Retinal pigment epithelial cell (primary cell): Measurements from ENCODE around the gene TRIM9.

Experiments
- DNase-seq: peaks from one replicate; pipeline ENCODE4 v3.0.0-alpha.2; 2010; ENCODE audit warnings: low read depth
- H3K4me3 ChIP-seq: 2 replicates; pipeline ENCODE4 v1.5.1; 2011; ENCODE audit warnings: mild to moderate bottlenecking, low read length, control low read depth, moderate library complexity
- TF ChIP-seq, protein P1 (sequence below): conservative IDR thresholded peaks from 2 replicates; pipeline ENCODE4 v1.5.1; 2011; ENCODE audit warnings: low read depth, low read length, control low read depth, inconsistent platforms

The TRIM9 gene

DNA sequence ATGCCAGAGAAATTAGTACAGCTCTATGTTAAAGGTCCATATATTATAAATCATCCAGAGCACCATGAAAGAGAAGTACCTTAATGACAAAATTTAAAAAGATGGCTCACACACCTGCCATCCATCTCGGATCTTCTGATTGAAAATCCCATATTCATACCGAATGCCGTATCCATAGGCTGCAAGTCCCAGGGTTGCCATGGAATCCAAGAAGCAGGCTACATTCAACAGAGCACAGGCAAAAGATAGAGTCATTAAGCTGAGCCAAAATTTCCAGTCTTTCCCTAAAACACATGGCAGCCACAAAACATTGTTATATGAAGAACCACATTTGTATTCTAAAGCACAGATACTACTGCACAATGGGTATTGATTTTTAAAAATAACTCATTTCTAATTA is 163.3 kb downstream of the TRIM9 start:
- DNase-seq: no peak
- TF ChIP-seq, protein P1, sequence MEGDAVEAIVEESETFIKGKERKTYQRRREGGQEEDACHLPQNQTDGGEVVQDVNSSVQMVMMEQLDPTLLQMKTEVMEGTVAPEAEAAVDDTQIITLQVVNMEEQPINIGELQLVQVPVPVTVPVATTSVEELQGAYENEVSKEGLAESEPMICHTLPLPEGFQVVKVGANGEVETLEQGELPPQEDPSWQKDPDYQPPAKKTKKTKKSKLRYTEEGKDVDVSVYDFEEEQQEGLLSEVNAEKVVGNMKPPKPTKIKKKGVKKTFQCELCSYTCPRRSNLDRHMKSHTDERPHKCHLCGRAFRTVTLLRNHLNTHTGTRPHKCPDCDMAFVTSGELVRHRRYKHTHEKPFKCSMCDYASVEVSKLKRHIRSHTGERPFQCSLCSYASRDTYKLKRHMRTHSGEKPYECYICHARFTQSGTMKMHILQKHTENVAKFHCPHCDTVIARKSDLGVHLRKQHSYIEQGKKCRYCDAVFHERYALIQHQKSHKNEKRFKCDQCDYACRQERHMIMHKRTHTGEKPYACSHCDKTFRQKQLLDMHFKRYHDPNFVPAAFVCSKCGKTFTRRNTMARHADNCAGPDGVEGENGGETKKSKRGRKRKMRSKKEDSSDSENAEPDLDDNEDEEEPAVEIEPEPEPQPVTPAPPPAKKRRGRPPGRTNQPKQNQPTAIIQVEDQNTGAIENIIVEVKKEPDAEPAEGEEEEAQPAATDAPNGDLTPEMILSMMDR: no peak
- H3K4me3 ChIP-seq: no peak overlapping the region

DNA sequence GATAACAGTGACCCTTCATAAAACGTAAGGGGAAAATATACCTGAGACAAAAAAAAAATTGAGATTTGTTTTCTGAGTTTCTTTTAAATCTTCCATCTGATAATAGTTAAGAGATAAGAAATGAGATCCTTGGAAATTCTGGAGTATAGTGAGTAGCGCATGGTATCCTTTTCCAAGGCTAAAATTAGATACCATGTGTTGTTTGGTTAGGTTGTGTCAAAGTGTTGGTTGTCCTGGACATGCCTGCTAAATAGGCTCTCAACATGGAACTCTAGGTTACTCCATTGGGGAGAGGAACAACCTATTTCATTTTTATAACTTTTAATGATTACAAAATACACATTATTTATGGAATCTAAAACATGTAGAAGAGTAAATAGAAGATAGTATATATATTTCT is 165.4 kb downstream of the TRIM9 start:
- DNase-seq: no peak
- no peak overlapping the region for H3K4me3 ChIP-seq
- TF ChIP-seq, protein P1: no peak

DNA sequence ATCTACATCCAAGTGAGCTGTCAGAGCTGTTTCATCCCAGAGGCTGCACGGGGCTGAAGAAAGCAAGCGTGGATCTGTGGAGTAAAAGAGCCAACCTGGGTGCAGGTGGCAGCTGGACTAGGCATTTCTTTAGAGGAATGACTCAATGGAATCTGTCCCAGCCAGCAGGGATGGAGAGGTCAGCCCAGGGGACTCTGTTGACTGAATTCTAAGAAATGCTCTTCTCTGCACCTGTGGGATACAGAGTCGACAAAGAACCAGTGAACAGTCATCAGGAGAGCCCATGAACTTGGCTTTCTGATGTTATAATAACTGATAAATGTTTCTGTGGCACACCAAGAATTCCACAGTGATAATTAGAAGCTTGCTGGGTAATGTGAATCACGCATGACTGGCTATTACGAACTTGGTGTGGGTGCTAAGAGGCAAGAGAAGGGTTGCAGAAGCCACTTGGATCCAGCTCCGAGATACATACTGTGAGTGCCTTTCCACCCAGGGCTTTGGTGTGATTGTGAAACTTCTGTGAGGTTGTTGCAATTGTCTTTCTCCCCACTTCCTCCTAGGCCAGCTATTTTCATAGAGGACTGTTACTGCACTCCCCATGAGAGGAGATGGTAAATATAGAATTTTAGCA is 166.8 kb downstream of the TRIM9 start:
- no peak overlapping the region for H3K4me3 ChIP-seq
- DNase-seq: no peak
- TF ChIP-seq, protein P1: no peak

DNA sequence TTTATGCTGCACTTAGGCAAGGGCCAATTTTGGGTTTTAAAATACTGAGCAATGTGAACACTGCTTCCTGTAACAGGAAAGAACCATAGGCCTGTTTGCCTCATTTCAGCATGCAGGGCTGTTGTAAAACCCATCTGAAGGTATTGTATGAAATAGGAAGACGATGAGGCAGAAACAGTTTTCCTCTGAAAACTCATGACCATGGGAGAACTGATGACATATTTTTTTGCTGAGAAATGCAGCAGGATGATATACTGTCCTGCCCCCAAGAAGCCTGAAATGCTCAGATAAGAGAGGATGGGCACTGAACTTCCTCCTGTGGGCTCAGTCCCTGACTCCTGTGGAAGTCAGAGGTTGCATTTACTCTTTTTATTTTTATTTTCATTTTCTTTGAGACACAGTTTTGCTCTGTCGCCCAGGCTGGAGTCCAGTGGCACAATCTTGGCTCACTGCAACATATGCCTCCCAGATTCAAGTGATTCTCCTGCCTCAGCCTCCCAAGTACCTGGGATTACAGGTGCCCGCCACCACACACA is 168.0 kb downstream of the TRIM9 start:
- DNase-seq: no peak
- no peak overlapping the region for H3K4me3 ChIP-seq
- TF ChIP-seq, protein P1: no peak
